ENCODE data around the gene SH3BP5L. TPM values are rescaled to one million over a fixed set of nuclear protein-coding genes. Genes with fewer than 3 reads are reported as not detected.

Gene SH3BP5L
- total RNA-seq, 6 donors from 2014 or later = 18.5 to 35.6 (median 22.5) TPM

- H3K27ac ChIP-seq = no peak overlapping the region
- no peaks in the 10 kb centered on the region for H3K27me3 ChIP-seq
- 88 to 92% methylated on average over 3 of the region's 3 CpGs for WGBS, 2 donors
- ATAC-seq (ENCODE audit: low FRiP score in 2 of 2) = no peak
- H3K36me3 ChIP-seq = peaks cover 39 to 45% (median 42%) of the 10 kb centered on the region in 4 donors
- DNase-seq = no peak
- TF ChIP-seq POLR2AphosphoS5 (IDR thresholded peaks at IDR 0.05) (no peak), CTCF (IDR thresholded peaks at IDR 0.05) (no peak), POLR2A (IDR thresholded peaks at IDR 0.05) (no peak), EP300 (IDR thresholded peaks at IDR 0.05) (no peak)
- peaks cover 24 to 40% (median 35%) of the 10 kb centered on the region in 4 donors for H3K4me1 ChIP-seq
- no peaks in the 10 kb centered on the region for H3K9me3 ChIP-seq
- H3K4me3 ChIP-seq = no peak overlapping the region
Observed at GRCh38 chr1:248843687-248844086, 18.0 kb upstream of the SH3BP5L start.

DNA sequence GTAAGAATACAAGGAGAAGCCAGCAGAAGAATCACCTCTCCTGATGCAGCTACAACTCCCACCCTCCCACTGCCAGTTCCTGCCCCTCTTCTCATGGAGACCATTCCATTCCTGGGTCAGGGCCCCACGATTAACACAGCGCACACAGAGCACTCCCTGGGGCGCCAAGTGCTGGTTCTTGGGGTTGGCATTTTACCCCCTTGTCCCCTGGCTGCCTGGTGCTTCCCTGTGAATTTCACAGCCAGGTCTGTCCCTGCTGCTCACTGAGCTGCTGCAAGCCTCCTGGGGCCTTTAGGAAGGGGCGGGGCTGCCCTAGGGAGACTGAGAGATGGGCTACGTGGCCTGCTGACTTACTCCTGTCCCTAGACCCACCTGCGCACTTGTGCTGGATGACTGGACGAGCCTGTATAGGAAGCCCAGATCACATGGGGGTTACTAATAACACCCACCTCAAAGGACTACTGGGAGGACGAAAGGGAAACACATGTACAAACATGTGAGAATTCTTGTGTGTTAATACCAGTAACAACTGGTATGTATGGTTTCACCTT is 17.1 kb upstream of the SH3BP5L start:
- peak overlapping the region in 3 of 4 donors; percentile 17 to 59 (median 46) for H3K27ac ChIP-seq
- TF ChIP-seq POLR2A (IDR thresholded peaks at IDR 0.05) (no peak), EP300 (IDR thresholded peaks at IDR 0.05) (no peak), CTCF (IDR thresholded peaks at IDR 0.05) (no peak), POLR2AphosphoS5 (IDR thresholded peaks at IDR 0.05) (no peak)
- 84 to 88% methylated on average over 7 to 8 of the region's 8 CpGs for whole genome bisulfite sequencing, 2 donors
- H3K4me1 ChIP-seq = peaks cover 24 to 40% (median 35%) of the 10 kb centered on the region in 4 donors
- no peaks in the 10 kb centered on the region for H3K9me3 ChIP-seq
- H3K27me3 ChIP-seq = no peaks in the 10 kb centered on the region
- no peak overlapping the region for H3K4me3 ChIP-seq
- ATAC-seq (ENCODE audit: low FRiP score in 2 of 2) (no peak), DNase-seq (no peak)
- H3K36me3 ChIP-seq = peaks cover 30 to 37% (median 34%) of the 10 kb centered on the region in 4 donors

- H3K36me3 ChIP-seq = peaks cover 20 to 27% (median 25%) of the 10 kb centered on the region in 4 donors
- ATAC-seq (ENCODE audit: low FRiP score in 2 of 2) (no peak), DNase-seq (peak in 1 of 2 donors; percentile 59)
- 45 to 50% methylated on average over 12 of the region's 12 CpGs for WGBS, 2 donors
- no peak overlapping the region for H3K4me3 ChIP-seq
- peaks cover 27 to 48% (median 41%) of the 10 kb centered on the region in 4 donors for H3K4me1 ChIP-seq
- peak overlapping the region; percentile 2 to 59 (median 49) for H3K27ac ChIP-seq
- no peaks in the 10 kb centered on the region for H3K9me3 ChIP-seq
- TF ChIP-seq CTCF (IDR thresholded peaks at IDR 0.05) (peak; percentile 37 to 68 (median 52)), POLR2A (IDR thresholded peaks at IDR 0.05) (no peak)
- H3K27me3 ChIP-seq = no peaks in the 10 kb centered on the region
Observed at GRCh38 chr1:248841702-248842395, 16.1 kb upstream of the SH3BP5L start.

GRCh38 chr1:248840946-248841345 is 15.2 kb upstream of the SH3BP5L start:
- Histone ChIP-seq H3K9me3 (no peaks in the 10 kb centered on the region), H3K27me3 (no peaks in the 10 kb centered on the region), H3K4me3 (no peak overlapping the region), H3K27ac (peak overlapping the region in 2 of 4 donors; percentile 52 to 59), H3K4me1 (peaks cover 27 to 48% (median 41%) of the 10 kb centered on the region in 4 donors), H3K36me3 (peaks cover 13 to 18% (median 16%) of the 10 kb centered on the region in 4 donors)
- no peak for ATAC-seq (ENCODE audit: low FRiP score in 2 of 2)
- TF ChIP-seq POLR2A (IDR thresholded peaks at IDR 0.05) = no peak
- no peak for TF ChIP-seq POLR2AphosphoS5 (IDR thresholded peaks at IDR 0.05)
- DNase-seq = no peak
- 88 to 89% methylated on average over 4 of the region's 4 CpGs for WGBS, 2 donors

DNA sequence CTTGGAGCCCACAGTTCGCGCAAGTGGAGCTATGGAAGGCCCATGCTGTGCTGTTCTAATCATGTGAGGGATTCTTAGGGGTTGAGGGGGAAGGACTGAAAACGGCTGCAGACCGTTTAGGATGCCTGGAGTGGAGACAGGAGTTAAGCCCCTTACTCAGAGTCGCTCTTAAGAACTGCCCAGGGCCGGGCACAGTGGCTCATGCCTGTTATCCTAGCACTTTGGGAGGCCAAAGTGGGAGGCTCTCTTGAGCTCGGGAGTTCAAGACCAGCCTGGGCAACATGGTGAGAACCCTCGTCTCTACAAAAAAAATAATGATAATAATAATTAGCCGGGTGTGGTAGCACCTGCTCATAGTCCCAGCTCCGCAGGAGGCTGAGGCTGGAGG is 13.4 kb upstream of the SH3BP5L start:
- ATAC-seq (ENCODE audit: low FRiP score in 2 of 2) (no peak), DNase-seq (no peak)
- Histone ChIP-seq H3K36me3 (peaks cover 0 to under 1% (median 0%) of the 10 kb centered on the region in 4 donors), H3K27ac (peak overlapping the region; percentile 99 to 100 (median 100)), H3K9me3 (no peaks in the 10 kb centered on the region), H3K4me1 (peaks cover 27 to 48% (median 41%) of the 10 kb centered on the region in 4 donors), H3K4me3 (peak overlapping the region; percentile 59 to 76 (median 74)), H3K27me3 (no peaks in the 10 kb centered on the region)
- no peak for TF ChIP-seq POLR2AphosphoS5 (IDR thresholded peaks at IDR 0.05)
- no peak for TF ChIP-seq CTCF (IDR thresholded peaks at IDR 0.05)
- TF ChIP-seq EP300 (IDR thresholded peaks at IDR 0.05) = no peak
- no peak for TF ChIP-seq POLR2A (IDR thresholded peaks at IDR 0.05)
- WGBS, 2 donors = 13 to 19% methylated on average over 10 of the region's 10 CpGs
